ENCODE measurements around the gene CLCF1. TPM values are rescaled to one million over a fixed set of nuclear protein-coding genes. Genes with fewer than 3 reads are reported as not detected.
A peak's percentile ranks its signal among the peaks of the same experiment; 100 is the strongest.

The CLCF1 gene
- total and polyA plus RNA-seq, 4 donors: 2.6 to 19.5 (median 9.9) TPM

DNA sequence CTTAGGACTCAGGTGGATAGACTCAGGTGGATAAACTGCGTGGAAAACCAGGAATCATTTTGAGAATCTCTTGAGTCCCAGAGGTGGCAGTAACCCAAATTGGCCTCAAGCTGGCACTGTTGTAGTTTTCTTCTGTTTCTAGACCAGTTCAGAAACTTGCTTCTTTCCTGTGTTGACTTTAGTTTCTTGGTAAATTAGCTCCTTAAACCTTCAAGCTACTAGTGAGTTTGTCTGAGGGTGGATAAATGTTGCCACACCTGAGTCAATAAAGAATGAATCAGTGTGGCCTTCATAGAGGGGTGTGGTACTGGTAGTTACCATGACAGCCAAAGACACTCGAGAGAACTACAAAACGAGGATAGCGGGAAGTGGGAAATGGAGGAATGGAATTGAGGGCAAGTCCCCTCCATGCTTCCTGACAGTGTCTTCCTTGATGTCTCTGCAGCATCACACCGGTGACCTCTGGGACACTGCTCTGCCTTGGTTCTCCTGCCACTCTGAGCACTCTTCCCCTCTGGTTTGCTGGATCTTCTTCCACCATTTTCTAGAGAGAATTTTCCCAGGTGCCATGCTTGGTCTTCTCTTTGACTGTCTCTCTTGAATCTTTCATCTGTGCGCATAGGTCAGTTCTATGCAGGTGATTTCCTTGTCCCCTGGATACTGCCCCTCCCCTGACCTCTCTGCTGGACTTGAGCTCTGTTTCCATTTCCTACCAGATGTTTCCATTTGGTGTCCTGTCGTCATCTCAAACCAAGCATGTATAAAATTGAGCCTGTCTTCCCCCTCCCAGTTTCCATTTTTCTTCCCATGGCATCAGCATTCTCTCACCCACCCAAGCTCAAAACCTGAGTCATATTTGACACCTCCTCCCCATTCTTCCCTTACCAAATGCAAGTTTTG is 27.2 kb downstream of the CLCF1 start:
- Histone ChIP-seq H3K9me3 (ENCODE audit: control insufficient read depth, low read length) (no peaks in the 10 kb centered on the region), H3K36me3 (ENCODE audit: control insufficient read depth in 1 of 2, insufficient read depth in 2 of 2, low read length in 1 of 2) (no peaks in the 10 kb centered on the region), H3K27ac (ENCODE audit: low read depth in 1 of 2, low read length in 2 of 2) (no peak overlapping the region), H3K27me3 (ENCODE audit: control insufficient read depth in 1 of 2, insufficient read depth in 2 of 2, low read length in 1 of 2) (no peaks in the 10 kb centered on the region), H3K4me1 (ENCODE audit: control insufficient read depth in 1 of 2, insufficient read depth in 2 of 2, low read length in 2 of 2) (peaks cover 0 to 2% of the 10 kb centered on the region in 2 donors), H3K4me3 (ENCODE audit: low read length in 2 of 2) (no peak overlapping the region)
- intact Hi-C loops (cut with DNase I): loop anchor here (5.0 kb wide), 1 partner anchor 36 kb away; no protein-coding TSS in a partner anchor
- DNase-seq: no peak
- ATAC-seq (ENCODE audit: low FRiP score): no peak
- WGBS, 2 donors: 70 to 71% methylated on average over 7 of the region's 7 CpGs

GRCh38 chr11:67345247-67345919 is 28.0 kb downstream of the CLCF1 start:
- intact Hi-C loops (cut with DNase I): loop anchor here (5.0 kb wide), 1 partner anchor 37 kb away; no protein-coding TSS in a partner anchor
- Histone ChIP-seq H3K4me3 (ENCODE audit: low read length in 2 of 2) (no peak overlapping the region), H3K27ac (ENCODE audit: low read depth in 1 of 2, low read length in 2 of 2) (no peak overlapping the region), H3K27me3 (ENCODE audit: control insufficient read depth in 1 of 2, insufficient read depth in 2 of 2, low read length in 1 of 2) (no peaks in the 10 kb centered on the region), H3K4me1 (ENCODE audit: control insufficient read depth in 1 of 2, insufficient read depth in 2 of 2, low read length in 2 of 2) (no peaks in the 10 kb centered on the region), H3K36me3 (ENCODE audit: control insufficient read depth in 1 of 2, insufficient read depth in 2 of 2, low read length in 1 of 2) (no peaks in the 10 kb centered on the region), H3K9me3 (ENCODE audit: control insufficient read depth, low read length) (no peaks in the 10 kb centered on the region)
- ATAC-seq (ENCODE audit: low FRiP score) (no peak), DNase-seq (peak in 1 of 2 donors; percentile 42)
- WGBS, 2 donors: 85 to 88% methylated on average over 8 of the region's 8 CpGs

DNA sequence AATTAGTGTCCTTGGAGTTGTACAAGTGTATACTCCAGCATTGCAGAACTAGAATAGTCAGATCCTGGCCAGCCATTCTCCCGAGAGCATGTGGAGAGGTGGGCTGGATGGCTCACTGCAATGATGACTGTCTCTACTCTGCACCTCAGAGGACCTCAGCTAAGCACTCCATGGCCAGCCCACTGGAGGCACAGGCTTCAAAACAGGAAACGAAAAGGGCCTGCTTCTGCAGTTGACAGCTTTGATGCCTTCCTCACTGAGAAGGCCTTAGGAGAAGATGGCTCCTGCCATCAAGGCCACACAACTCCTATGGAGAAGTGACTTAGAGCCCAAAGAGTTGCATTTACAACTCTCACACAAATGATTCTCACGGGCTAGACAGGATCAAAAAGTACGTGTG is 29.1 kb downstream of the CLCF1 start:
- ATAC-seq (ENCODE audit: low FRiP score) (no peak), DNase-seq (no peak)
- Histone ChIP-seq H3K36me3 (ENCODE audit: control insufficient read depth in 1 of 2, insufficient read depth in 2 of 2, low read length in 1 of 2) (no peaks in the 10 kb centered on the region), H3K27me3 (ENCODE audit: control insufficient read depth in 1 of 2, insufficient read depth in 2 of 2, low read length in 1 of 2) (no peaks in the 10 kb centered on the region), H3K4me3 (ENCODE audit: low read length in 2 of 2) (no peak overlapping the region), H3K9me3 (ENCODE audit: control insufficient read depth, low read length) (no peaks in the 10 kb centered on the region), H3K27ac (ENCODE audit: low read depth in 1 of 2, low read length in 2 of 2) (no peak overlapping the region), H3K4me1 (ENCODE audit: control insufficient read depth in 1 of 2, insufficient read depth in 2 of 2, low read length in 2 of 2) (no peaks in the 10 kb centered on the region)
- intact Hi-C loops (cut with DNase I): no loop called here
- WGBS, 2 donors: 89 to 92% methylated on average over 4 of the region's 4 CpGs

DNA sequence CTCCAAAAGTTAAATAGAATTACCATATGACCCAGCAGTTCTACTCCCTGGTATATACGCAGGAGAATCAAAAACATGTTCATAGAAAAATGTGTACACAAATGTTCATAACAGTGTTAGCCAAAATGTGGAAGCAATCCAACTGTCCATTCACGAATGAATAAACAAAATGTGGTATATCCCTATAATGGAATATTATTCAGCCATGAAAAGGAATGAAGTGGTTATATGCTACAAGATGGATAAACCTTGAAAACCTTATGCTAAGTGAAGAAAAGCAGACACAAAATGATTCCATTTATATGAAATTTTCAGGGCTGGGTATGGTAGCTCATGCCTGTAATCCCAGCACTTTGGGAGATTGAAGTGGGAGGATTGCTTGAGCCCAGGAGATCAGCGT is 36.1 kb downstream of the CLCF1 start:
- intact Hi-C loops (cut with DNase I): no loop called here
- 94% methylated on average over 3 of the region's 3 CpGs for WGBS, 2 donors
- no peaks in the 10 kb centered on the region for H3K27me3 ChIP-seq (ENCODE audit: control insufficient read depth in 1 of 2, insufficient read depth in 2 of 2, low read length in 1 of 2)
- H3K27ac ChIP-seq (ENCODE audit: low read depth in 1 of 2, low read length in 2 of 2): no peak overlapping the region
- no peaks in the 10 kb centered on the region for H3K4me1 ChIP-seq (ENCODE audit: control insufficient read depth in 1 of 2, insufficient read depth in 2 of 2, low read length in 2 of 2)
- H3K4me3 ChIP-seq (ENCODE audit: low read length in 2 of 2): no peak overlapping the region
- DNase-seq (no peak), ATAC-seq (ENCODE audit: low FRiP score) (no peak)
- H3K36me3 ChIP-seq (ENCODE audit: control insufficient read depth in 1 of 2, insufficient read depth in 2 of 2, low read length in 1 of 2): no peaks in the 10 kb centered on the region
- no peaks in the 10 kb centered on the region for H3K9me3 ChIP-seq (ENCODE audit: control insufficient read depth, low read length)

DNA sequence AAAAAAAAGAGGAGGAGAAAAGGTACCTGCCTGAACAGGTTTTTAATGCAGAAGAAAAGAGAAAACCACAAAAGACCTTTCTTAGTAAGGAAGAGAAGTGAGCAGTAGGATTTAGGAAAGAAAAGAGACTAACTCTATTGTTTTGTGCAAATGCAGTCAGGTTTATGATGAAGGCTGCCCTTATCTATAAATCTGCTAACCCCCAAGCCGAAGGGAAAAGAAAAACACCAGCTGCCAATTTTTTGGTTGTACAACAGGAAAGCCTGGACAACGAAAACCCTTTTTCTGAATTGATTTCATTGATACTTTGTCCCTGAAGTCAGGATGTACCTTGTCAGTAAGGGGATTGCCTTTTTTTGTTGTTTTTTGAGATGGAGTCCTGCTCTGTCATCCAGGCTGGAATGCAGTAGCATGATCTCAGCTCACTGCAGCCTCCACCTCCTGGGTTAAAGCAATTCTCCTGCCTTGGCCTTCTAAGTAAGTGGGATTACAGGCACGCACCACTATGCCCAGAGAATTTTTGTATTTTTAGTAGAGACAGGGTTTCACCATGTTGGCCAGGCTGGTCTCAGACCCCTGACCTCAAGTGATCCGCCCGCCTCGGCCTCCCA is 41.2 kb downstream of the CLCF1 start:
- intact Hi-C loops (cut with DNase I): no loop called here
- H3K27ac ChIP-seq (ENCODE audit: low read depth in 1 of 2, low read length in 2 of 2): no peak overlapping the region
- DNase-seq (no peak), ATAC-seq (ENCODE audit: low FRiP score) (no peak)
- H3K36me3 ChIP-seq (ENCODE audit: control insufficient read depth in 1 of 2, insufficient read depth in 2 of 2, low read length in 1 of 2): no peaks in the 10 kb centered on the region
- H3K27me3 ChIP-seq (ENCODE audit: control insufficient read depth in 1 of 2, insufficient read depth in 2 of 2, low read length in 1 of 2): no peaks in the 10 kb centered on the region
- H3K4me1 ChIP-seq (ENCODE audit: control insufficient read depth in 1 of 2, insufficient read depth in 2 of 2, low read length in 2 of 2): no peaks in the 10 kb centered on the region
- 86 to 89% methylated on average over 6 of the region's 6 CpGs for WGBS, 2 donors
- no peak overlapping the region for H3K4me3 ChIP-seq (ENCODE audit: low read length in 2 of 2)
- no peaks in the 10 kb centered on the region for H3K9me3 ChIP-seq (ENCODE audit: control insufficient read depth, low read length)

GRCh38 chr11:67323526-67323925 is 49.9 kb downstream of the CLCF1 start:
- intact Hi-C loops (cut with DNase I): no loop called here
- no peak for DNase-seq
- 90 to 91% methylated on average over 7 of the region's 7 CpGs for WGBS, 2 donors
- ATAC-seq (ENCODE audit: low FRiP score): no peak
- H3K27ac ChIP-seq (ENCODE audit: low read depth in 1 of 2, low read length in 2 of 2): no peak overlapping the region
- no peaks in the 10 kb centered on the region for H3K9me3 ChIP-seq (ENCODE audit: control insufficient read depth, low read length)
- H3K36me3 ChIP-seq (ENCODE audit: control insufficient read depth in 1 of 2, insufficient read depth in 2 of 2, low read length in 1 of 2): no peaks in the 10 kb centered on the region
- H3K27me3 ChIP-seq (ENCODE audit: control insufficient read depth in 1 of 2, insufficient read depth in 2 of 2, low read length in 1 of 2): no peaks in the 10 kb centered on the region
- no peaks in the 10 kb centered on the region for H3K4me1 ChIP-seq (ENCODE audit: control insufficient read depth in 1 of 2, insufficient read depth in 2 of 2, low read length in 2 of 2)
- no peak overlapping the region for H3K4me3 ChIP-seq (ENCODE audit: low read length in 2 of 2)

DNA sequence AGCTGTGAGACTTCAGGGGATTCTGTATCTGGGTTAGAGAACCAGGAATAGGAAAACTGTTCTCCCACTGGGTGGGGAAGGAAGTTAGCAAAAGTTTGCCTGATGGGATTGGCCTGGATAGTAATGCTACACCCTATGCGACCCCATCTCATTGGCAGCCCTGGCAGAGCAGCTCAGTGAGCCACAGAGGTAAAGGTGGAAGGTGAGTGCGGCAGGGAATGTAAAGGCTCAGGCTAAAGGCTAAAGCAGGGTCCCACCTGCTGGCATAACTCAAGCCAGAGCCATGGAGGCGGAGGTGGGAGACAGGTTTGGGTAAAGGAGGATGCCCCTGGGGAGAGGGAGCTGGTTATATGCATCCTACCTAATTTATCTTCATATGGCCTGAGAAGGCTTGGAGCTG is 51.3 kb downstream of the CLCF1 start:
- Histone ChIP-seq H3K9me3 (ENCODE audit: control insufficient read depth, low read length) (no peaks in the 10 kb centered on the region), H3K27me3 (ENCODE audit: control insufficient read depth in 1 of 2, insufficient read depth in 2 of 2, low read length in 1 of 2) (no peaks in the 10 kb centered on the region), H3K27ac (ENCODE audit: low read depth in 1 of 2, low read length in 2 of 2) (no peak overlapping the region), H3K36me3 (ENCODE audit: control insufficient read depth in 1 of 2, insufficient read depth in 2 of 2, low read length in 1 of 2) (no peaks in the 10 kb centered on the region), H3K4me1 (ENCODE audit: control insufficient read depth in 1 of 2, insufficient read depth in 2 of 2, low read length in 2 of 2) (no peaks in the 10 kb centered on the region), H3K4me3 (ENCODE audit: low read length in 2 of 2) (no peak overlapping the region)
- 92 to 94% methylated on average over 3 of the region's 3 CpGs for WGBS, 2 donors
- intact Hi-C loops (cut with DNase I): no loop called here
- ATAC-seq (ENCODE audit: low FRiP score): no peak
- DNase-seq: peak in 1 of 2 donors; percentile 50

- intact Hi-C loops (cut with DNase I): no loop called here
- H3K9me3 ChIP-seq (ENCODE audit: control insufficient read depth, low read length): no peaks in the 10 kb centered on the region
- DNase-seq (no peak), ATAC-seq (ENCODE audit: low FRiP score) (no peak)
- H3K27ac ChIP-seq (ENCODE audit: low read depth in 1 of 2, low read length in 2 of 2): no peak overlapping the region
- no peak overlapping the region for H3K4me3 ChIP-seq (ENCODE audit: low read length in 2 of 2)
- 90 to 92% methylated on average over 6 of the region's 6 CpGs for WGBS, 2 donors
- no peaks in the 10 kb centered on the region for H3K4me1 ChIP-seq (ENCODE audit: control insufficient read depth in 1 of 2, insufficient read depth in 2 of 2, low read length in 2 of 2)
- H3K27me3 ChIP-seq (ENCODE audit: control insufficient read depth in 1 of 2, insufficient read depth in 2 of 2, low read length in 1 of 2): no peaks in the 10 kb centered on the region
- no peaks in the 10 kb centered on the region for H3K36me3 ChIP-seq (ENCODE audit: control insufficient read depth in 1 of 2, insufficient read depth in 2 of 2, low read length in 1 of 2)
These were observed 52.0 kb downstream of the CLCF1 start for GRCh38 chr11:67321313-67321871.
